AML-193 (cell line): ENCODE data around the gene SNAPC4.
"Not testable (repeated sequence)": the region's sequence is repeated elsewhere in the genome, so short reads cannot be mapped to it uniquely, and the experiment has no call there.

Experiments
- DNase-seq, 2 experiments: peaks; one replicate each; lab custom pipeline; 2025; lab: John Stamatoyannopoulos, UW

SNAPC4 gene

DNA sequence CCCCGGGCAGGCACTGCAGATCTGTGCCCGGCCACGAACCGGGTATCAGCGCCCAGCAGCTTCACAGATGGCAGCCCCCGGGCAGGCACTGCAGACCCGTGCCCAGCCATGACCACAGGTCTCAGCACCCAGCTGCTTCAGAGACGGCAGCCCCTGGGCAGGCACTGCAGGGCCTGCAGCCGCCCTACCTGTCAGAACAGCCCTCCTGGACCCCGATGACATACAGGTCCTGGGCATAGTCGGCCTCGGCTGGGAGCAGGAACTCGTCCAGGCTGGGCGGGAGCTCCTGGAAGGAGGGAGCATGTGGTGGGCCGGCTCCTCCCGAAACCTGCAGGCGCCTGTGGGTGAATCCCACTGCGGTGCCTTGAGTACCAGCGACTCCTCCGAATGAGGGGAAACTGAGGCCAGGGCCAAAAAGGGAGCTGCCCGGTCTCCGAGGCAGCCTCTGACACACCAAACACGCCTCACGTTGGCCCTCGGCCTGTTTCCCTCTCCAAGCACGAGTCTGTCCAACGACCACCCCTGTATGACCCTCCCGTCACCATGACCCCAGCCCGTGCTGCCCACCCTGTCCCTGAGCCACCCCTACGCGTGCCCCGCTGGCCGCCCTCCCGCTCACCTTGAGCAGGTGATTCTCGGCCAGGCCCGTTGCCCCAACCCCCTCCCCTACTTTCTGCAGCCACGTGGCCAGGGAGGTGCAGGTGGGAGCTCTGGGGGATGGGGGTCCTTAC is 34.0 kb upstream of the SNAPC4 start:
- DNase-seq = no peak

DNA sequence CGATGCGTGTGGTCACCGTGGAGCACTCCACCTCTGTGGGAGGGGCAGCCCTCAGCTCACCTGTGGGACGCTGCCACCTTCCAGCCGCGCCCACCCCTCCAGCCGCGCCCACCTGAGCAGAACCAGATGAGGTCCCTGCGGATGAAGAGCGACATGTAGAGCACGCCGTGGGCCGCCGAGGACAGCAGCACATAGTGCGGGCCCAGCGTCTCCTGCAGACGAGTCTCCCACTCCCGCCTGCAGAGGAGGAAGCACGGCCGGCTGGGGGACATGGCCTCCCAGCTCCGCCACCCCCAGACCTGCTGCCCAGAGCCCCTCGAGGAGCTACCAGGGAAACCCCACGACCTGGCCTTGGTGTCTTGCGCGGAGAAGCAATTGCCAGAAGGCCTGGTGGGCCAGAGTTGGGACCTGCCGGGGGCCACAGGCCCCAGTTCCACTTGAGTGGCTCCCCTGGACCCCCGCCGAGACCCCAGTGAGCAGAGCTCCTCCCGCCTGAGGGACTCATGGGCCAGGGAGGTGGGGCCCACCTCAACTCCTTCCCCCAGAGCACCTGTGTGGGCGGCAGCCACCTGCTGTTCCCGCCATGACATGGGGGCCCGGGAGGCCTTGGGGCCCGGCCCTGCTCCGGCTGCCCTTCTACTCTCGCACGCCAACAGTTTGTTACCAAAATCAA is 33.2 kb upstream of the SNAPC4 start:
- DNase-seq = no peak

GRCh38 chr9:136432591-136432990 is 32.6 kb upstream of the SNAPC4 start:
- DNase-seq = no peak

DNA sequence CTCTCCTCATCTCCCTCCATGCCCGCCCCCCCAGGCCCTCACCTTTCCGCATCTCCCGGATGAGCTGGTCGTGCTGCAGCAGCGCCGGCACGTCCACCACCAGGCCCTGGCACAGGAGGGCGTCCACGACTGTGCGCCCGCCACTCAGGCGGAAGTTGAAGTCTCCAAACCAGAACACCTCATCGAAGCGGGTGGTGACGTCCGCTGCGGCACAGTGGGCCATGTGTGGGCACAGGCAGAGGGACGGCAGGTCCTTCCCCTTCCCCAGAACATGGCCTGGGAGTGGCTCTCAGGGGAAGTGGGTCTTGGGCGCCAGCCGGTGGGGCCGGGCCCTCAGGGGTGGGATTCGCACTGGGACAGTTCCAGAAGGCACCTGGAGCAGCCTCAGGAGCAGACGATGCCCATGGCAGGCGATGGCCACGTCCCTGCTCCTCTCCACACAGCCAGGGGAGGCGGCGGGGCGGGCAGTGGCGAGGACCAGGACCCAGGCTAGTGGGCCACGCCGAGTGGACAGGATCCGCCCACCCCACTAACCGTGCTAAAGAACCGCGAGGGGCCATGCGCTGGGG is 31.9 kb upstream of the SNAPC4 start:
- DNase-seq = no peak

- no peak for DNase-seq
These were observed 30.7 kb upstream of the SNAPC4 start for GRCh38 chr9:136430588-136431234.

DNA sequence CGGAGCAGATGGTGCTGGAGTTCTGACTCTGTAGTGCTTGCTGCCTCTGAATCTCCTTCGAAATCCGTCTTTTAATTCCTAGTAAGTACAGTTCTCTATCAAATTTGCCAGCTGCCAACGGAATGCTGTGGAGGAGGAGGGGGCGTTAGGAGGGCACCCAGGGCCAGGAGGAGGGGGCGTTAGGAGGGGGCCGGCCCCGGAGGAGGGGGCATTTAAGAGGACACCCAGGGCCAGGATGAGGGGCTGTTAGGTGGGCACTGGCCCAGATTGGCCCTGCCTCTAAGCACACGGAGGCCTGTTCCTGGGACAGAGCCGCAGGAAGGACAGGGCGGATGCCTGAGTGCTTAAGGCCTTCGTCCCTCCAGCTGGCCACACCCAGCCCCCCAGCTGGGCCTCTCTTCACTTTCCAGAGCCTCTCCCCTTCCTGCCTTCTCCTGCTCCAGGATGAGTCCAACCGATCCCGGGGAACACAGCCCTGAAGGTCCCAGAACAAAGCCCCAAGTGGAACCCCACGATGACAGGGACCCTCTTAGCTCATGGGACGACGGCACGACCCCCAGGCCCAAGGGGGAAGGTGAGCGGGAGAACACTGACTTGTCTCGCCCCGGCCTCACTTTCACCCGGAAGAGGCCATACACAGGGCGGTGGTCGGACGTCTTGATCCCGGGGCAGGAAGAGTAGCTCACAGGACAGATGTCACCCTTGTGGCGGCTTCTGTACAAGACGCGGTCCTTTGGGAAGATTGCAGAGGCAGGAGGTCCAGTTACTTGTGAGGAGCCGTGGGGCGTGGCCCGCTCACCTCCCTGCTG is 29.9 kb upstream of the SNAPC4 start:
- no peak for DNase-seq

DNA sequence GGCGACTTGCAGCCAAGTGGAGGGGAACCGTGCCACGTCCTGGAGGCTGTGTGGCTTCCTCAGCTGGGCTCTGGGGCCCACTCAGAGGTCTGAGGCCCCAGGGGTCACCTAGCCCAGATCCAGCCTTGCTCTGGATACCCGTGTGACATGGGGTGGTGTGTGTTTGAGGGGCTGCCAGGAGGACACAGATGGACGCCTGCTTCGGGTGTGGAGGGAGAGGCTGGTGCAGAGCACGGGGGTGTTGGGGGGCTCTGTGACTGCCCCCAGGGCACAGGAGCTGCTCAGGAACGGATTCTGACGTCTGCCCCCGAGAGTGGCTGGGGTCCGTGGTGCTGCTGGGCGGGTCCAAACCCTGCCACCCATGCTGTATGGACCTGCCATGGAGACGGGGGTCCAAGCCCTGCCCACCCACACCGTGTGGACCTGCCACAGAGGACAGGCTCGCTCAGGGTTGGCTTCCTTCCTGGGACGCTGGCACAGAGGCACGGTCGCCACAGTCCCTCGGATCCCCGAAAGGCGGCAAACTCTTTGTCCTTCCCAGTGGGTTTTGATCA is 29.2 kb upstream of the SNAPC4 start:
- DNase-seq = no peak

- no peak for DNase-seq
These were observed 26.8 kb upstream of the SNAPC4 start for GRCh38 chr9:136426787-136427186.

DNA sequence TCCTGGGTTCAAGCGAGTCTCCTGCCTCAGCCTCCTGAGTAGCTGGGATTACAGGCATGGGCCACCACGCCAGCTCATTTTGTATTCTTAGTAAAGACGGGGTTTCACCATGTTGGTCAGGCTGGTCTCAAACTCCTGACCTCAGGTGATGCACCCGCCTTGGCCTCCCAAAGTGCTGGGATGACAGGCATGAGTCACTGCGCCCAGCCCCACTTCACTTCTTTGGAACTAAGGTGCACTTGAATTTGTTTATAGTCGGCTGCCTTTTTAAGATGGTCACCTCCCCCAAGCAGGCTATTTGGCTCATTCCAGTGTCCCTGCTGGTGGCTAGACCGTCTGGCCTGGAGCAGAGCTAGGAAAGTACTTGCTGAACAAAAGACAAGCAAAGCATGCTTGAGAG is 25.4 kb upstream of the SNAPC4 start:
- not testable (repeated sequence) for DNase-seq

GRCh38 chr9:136424750-136425362 is 24.9 kb upstream of the SNAPC4 start:
- DNase-seq = no peak

DNA sequence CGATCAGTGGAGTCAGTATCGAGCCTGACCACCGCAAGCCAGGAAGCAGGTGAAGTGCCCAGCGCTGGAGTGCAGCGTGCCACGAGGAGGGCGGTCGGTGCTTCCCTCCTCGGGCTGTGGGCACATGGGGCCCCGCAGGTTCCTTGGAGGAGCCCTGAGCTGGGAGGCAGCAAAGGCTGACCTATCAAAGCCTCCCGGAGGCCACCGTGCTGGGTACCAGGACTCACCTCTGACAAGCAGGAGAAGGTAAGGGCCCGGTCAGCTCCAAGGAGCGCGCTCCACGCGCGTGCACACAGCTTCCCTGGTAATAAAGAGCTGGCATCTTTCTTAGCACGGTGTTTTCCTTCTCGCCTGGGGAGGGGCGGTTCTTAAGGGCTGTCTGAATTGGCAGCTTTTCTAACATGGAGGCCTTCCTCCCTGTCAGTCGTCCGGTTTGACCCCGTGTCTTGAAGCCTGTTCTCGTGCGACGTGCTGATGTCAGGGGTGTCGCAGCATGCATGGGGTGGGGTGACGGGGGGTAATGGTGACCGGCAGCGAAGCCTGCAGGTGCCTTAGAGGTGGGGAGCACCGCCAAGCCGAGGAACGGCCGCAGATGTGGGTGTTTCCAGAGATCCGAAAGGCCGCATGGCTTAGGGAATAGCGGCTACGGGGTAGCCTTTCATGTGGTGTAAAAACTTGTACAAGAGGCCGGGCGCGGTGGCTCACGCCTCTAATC is 23.6 kb upstream of the SNAPC4 start:
- DNase-seq = no peak

DNA sequence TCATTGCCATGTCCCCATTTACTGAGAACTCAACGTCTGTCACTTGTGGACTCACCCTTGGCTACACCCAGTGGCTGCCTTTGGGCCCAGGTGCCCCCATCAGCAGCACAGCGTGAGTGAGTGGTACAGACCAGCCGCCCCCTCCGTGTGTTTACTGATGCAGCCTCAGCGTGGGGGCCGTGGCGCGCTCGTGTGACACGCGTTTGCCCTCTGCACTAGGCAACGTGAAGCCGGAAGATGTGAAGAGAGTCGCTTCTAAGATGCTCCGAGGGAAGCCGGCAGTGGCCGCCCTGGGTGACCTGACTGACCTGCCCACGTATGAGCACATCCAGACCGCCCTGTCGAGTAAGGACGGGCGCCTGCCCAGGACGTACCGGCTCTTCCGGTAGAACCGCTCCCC is 22.9 kb upstream of the SNAPC4 start:
- DNase-seq = no peak

- no peak for DNase-seq
These were observed 21.8 kb upstream of the SNAPC4 start for GRCh38 chr9:136421791-136422190.

DNA sequence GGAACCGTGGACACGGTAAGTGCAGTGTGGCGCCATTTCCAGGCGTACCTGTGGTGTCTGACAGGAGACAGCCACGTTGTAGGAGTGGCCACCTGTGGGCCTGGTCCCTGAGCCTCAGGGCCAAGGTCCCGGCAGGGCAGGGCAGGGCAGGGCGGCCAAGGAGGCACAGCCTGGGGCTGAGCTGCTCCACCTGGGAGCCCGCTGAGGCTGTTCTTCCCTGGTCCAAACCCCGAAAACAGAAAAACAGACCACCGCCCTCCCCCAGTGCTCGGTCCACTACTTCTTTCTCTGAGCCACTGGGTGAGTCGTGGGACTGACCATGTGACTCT is 19.1 kb upstream of the SNAPC4 start:
- DNase-seq = no peak

DNA sequence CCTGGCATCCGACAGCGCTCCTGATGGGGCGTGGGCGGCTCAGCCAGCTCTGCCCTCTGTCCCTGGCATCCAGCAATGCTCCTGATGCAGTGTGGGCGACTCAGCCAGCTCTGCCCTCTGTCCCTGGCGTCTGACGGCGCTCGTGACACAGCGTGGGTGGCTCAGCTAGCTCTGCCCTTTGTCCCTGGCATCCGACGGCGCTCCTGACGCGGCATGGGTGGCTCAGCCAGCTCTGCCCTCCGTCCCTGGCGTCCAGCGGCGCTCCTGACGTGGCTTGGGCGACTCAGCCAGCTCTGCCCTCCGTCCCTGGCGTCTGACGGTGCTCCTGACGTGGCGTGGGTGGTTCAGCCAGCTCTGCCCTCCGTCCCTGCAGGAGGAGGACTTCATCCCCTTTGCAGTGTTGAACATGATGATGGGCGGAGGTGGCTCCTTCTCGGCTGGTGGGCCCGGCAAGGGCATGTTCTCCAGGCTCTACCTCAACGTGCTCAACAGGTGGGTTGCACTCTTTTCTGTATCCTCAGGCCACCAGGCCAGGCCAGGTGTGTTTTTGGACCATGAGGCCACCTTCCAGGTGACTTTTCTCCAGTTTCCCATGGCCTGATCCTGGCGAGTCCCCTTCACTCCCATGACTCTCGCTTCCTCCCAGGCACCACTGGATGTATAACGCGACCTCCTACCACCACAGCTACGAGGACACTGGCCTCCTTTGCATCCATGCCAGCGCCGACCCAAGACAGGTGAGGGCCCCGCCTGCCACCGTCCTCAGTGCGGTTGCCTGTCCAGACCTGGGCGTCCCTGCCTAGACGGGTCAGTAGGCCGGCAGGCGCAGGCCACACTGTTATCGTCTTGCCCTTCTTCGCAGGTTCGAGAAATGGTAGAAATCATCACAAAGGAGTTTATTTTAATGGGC is 18.5 kb upstream of the SNAPC4 start:
- DNase-seq = no peak

DNA sequence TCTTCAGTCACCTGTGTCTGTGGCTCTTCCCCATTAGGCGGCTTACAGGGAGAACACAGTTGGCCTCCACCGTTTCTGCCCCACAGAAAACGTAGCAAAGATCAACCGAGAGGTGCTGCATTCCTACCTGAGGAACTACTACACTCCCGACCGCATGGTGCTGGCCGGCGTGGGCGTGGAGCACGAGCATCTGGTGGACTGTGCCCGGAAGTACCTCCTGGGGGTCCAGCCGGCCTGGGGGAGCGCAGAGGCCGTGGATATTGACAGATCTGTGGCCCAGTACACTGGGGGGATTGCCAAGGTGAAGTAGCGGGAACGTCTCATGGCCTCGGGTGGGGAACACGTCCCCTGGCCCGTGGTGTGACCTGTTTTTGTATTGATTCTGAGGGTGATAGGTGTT is 16.9 kb upstream of the SNAPC4 start:
- no peak for DNase-seq

GRCh38 chr9:136416427-136416826 is 16.5 kb upstream of the SNAPC4 start:
- no peak for DNase-seq

GRCh38 chr9:136412962-136413361 is 13.0 kb upstream of the SNAPC4 start:
- no peak for DNase-seq

DNA sequence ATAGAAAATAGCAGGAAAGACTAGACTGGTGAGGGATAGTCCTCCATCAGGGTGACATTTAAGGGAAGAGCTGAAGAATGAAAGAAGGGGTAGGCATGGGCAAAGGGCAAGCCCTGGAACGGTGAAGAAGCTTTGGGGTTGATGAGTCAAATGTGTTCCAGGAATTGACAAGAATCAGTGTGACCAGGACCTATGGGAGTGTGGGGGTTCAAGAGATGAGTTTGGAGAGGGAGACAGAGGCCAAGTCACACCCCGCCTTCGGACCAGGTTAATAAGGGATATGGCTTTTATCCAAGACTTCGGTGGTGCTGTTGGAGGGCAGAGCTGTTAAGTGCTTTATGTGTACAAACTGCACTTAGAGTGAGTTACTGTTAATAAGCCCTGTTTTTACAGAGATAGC is 11.4 kb upstream of the SNAPC4 start:
- DNase-seq = no peak
